ENCODE results near the gene CDCA4. TPM values are rescaled to one million over a fixed set of nuclear protein-coding genes. Genes with fewer than 3 reads are reported as not detected.

Gene CDCA4
- total and polyA plus RNA-seq, 2 donors (not counting 3 experiments of a cell fraction or from before 2014, with no cell fraction given), result 29.9 to 44.5 TPM

- no TSS peak for BruUV-seq (replicated peaks)
- Histone ChIP-seq H3K36me3 (ENCODE audit: control insufficient read depth in 2 of 2, extremely low read depth in 1 of 2, insufficient read depth in 2 of 2, low read length in 2 of 2) (no peaks in the 10 kb centered on the region), H3K27me3 (ENCODE audit: control insufficient read depth in 2 of 2, insufficient read depth in 2 of 2, low read length in 2 of 2) (no peaks in the 10 kb centered on the region), H4K20me1 (replicated peaks; ENCODE audit: control insufficient read depth, extremely low read depth, insufficient read depth, low read length) (no peaks in the 10 kb centered on the region), H3K4me1 (ENCODE audit: control insufficient read depth, extremely low read depth, insufficient read depth, low read length) (peaks cover 50% of the 10 kb centered on the region), H3K4me3 (replicated peaks in 1 of 3; ENCODE audit: insufficient read depth in 1 of 3, low read depth in 1 of 3, low read length in 3 of 3) (no peak overlapping the region), H3K27ac (ENCODE audit: insufficient read depth, low read depth, low read length) (no peak overlapping the region), H3K9me3 (replicated peaks; ENCODE audit: control insufficient read depth, insufficient read depth, low read length) (no peaks in the 10 kb centered on the region), H3K9me1 (replicated peaks; ENCODE audit: control insufficient read depth, extremely low read depth, insufficient read depth, low read length) (no peaks in the 10 kb centered on the region), H3K9ac (replicated peaks; ENCODE audit: extremely low read depth, insufficient read depth, low read length) (no peak overlapping the region), H3K79me2 (ENCODE audit: control insufficient read depth, insufficient read depth, low read length) (peaks cover 59% of the 10 kb centered on the region), H2AFZ (ENCODE audit: low read depth, low read length) (no peak overlapping the region), H3K4me2 (ENCODE audit: insufficient read depth, low read length) (no peak overlapping the region)
- dilution Hi-C loops (cut with MboI; ENCODE audit: extremely low pct_ligation_motif_present, low sequenced_read_pairs), result no loop called here
- FAIRE-seq, result no peak
- ChIA-PET CTCF (interaction anchor here (1.1 kb wide), 1 partner anchor 31 kb away, joined by 3 read pairs; no protein-coding TSS in a partner anchor), POLR2A (no interaction called here)
- no peak for TF ChIP-seq MAX (IDR thresholded peaks at IDR 0.05; ENCODE audit: insufficient read depth, insufficient read length)
- intact Hi-C loops (cut with micrococcal nuclease), result no loop called here
- no peak for DNase-seq (ENCODE audit: low read depth, low spot score)
Measured at GRCh38 chr14:104966261-104966865, 54.5 kb downstream of the CDCA4 start.

GRCh38 chr14:104965561-104966231 lies 55.2 kb downstream of the CDCA4 start:
- H2AFZ ChIP-seq (ENCODE audit: low read depth, low read length), result no peak overlapping the region
- TF ChIP-seq MYC (IDR thresholded peaks at IDR 0.05; ENCODE audit: low read depth, low read length) (no peak), JUN (IDR thresholded peaks at IDR 0.05; ENCODE audit: borderline replicate concordance, insufficient read depth, insufficient read length, low read depth) (no peak), EZH2 (IDR thresholded peaks at IDR 0.05; ENCODE audit: borderline replicate concordance, low read depth, low read length, severe bottlenecking) (no peak), POLR2A (IDR thresholded peaks at IDR 0.05; ENCODE audit: low read depth, low read length) (no peak), FOS (IDR thresholded peaks at IDR 0.05; ENCODE audit: borderline replicate concordance, insufficient read depth, low read length) (no peak), POLR2AphosphoS5 (IDR thresholded peaks at IDR 0.05; ENCODE audit: insufficient read depth, low read depth, low read length) (no peak), GATA2 (IDR thresholded peaks at IDR 0.05; ENCODE audit: insufficient read depth, insufficient read length, low read depth, low read length) (no peak), MAX (IDR thresholded peaks at IDR 0.05; ENCODE audit: insufficient read depth, insufficient read length) (no peak)
- TF ChIP-seq, protein P1, sequence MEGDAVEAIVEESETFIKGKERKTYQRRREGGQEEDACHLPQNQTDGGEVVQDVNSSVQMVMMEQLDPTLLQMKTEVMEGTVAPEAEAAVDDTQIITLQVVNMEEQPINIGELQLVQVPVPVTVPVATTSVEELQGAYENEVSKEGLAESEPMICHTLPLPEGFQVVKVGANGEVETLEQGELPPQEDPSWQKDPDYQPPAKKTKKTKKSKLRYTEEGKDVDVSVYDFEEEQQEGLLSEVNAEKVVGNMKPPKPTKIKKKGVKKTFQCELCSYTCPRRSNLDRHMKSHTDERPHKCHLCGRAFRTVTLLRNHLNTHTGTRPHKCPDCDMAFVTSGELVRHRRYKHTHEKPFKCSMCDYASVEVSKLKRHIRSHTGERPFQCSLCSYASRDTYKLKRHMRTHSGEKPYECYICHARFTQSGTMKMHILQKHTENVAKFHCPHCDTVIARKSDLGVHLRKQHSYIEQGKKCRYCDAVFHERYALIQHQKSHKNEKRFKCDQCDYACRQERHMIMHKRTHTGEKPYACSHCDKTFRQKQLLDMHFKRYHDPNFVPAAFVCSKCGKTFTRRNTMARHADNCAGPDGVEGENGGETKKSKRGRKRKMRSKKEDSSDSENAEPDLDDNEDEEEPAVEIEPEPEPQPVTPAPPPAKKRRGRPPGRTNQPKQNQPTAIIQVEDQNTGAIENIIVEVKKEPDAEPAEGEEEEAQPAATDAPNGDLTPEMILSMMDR (IDR thresholded peaks at IDR 0.05; ENCODE audit: extremely low read depth in 1 of 2, insufficient read depth in 1 of 2, low read depth in 1 of 2, low read length in 2 of 2), result no peak
- peaks cover 45% of the 10 kb centered on the region for H3K4me1 ChIP-seq (ENCODE audit: control insufficient read depth, extremely low read depth, insufficient read depth, low read length)
- no peak overlapping the region for H3K4me3 ChIP-seq (replicated peaks in 1 of 3; ENCODE audit: insufficient read depth in 1 of 3, low read depth in 1 of 3, low read length in 3 of 3)
- H3K9me3 ChIP-seq (replicated peaks; ENCODE audit: control insufficient read depth, insufficient read depth, low read length), result no peaks in the 10 kb centered on the region
- H3K27me3 ChIP-seq (ENCODE audit: control insufficient read depth in 2 of 2, insufficient read depth in 2 of 2, low read length in 2 of 2), result no peaks in the 10 kb centered on the region
- no peaks in the 10 kb centered on the region for H3K36me3 ChIP-seq (ENCODE audit: control insufficient read depth in 2 of 2, extremely low read depth in 1 of 2, insufficient read depth in 2 of 2, low read length in 2 of 2)
- no peak for DNase-seq (ENCODE audit: low read depth, low spot score)
- dilution Hi-C loops (cut with MboI; ENCODE audit: extremely low pct_ligation_motif_present, low sequenced_read_pairs) (no loop called here), intact Hi-C loops (cut with micrococcal nuclease) (no loop called here)
- FAIRE-seq, result no peak
- no peak overlapping the region for H3K4me2 ChIP-seq (ENCODE audit: insufficient read depth, low read length)
- POLR2A ChIA-PET, result no interaction called here
- H3K79me2 ChIP-seq (ENCODE audit: control insufficient read depth, insufficient read depth, low read length), result peaks cover 59% of the 10 kb centered on the region
- no peak overlapping the region for H3K9ac ChIP-seq (replicated peaks; ENCODE audit: extremely low read depth, insufficient read depth, low read length)
- CTCF ChIA-PET, result interaction anchor here (1.7 to 3.5 kb wide), 2 partner anchors 80 to 197 kb away, joined by 5 to 17 read pairs; no protein-coding TSS in a partner anchor
- H4K20me1 ChIP-seq (replicated peaks; ENCODE audit: control insufficient read depth, extremely low read depth, insufficient read depth, low read length), result no peaks in the 10 kb centered on the region
- H3K27ac ChIP-seq (ENCODE audit: insufficient read depth, low read depth, low read length), result no peak overlapping the region
- H3K9me1 ChIP-seq (replicated peaks; ENCODE audit: control insufficient read depth, extremely low read depth, insufficient read depth, low read length), result no peaks in the 10 kb centered on the region
- no TSS peak for BruUV-seq (replicated peaks)
